OCI-LY1 (cell line): ENCODE data around the gene SYNPO2.

Experiments
- EZH2 ChIP-seq: fragments of 200-600 bp; sonication (generic), shearing (Covaris generic); IDR thresholded peaks from 2 replicates; pipeline ENCODE4 v1.8.0; 2017; ENCODE audit warnings: borderline replicate concordance, mixed run types, mild to moderate bottlenecking, antibody characterized with exemption, low read length, moderate library complexity, mixed read lengths
- TF ChIP-seq, protein P1 (sequence below): fragments of 200-600 bp; sonication (generic), shearing (Covaris generic); IDR thresholded peaks from 2 replicates; pipeline ENCODE4 v1.5.1; 2017; ENCODE audit warnings: mild to moderate bottlenecking, antibody characterized with exemption, low read length, moderate library complexity, mixed read lengths

- TF ChIP-seq, protein P1, sequence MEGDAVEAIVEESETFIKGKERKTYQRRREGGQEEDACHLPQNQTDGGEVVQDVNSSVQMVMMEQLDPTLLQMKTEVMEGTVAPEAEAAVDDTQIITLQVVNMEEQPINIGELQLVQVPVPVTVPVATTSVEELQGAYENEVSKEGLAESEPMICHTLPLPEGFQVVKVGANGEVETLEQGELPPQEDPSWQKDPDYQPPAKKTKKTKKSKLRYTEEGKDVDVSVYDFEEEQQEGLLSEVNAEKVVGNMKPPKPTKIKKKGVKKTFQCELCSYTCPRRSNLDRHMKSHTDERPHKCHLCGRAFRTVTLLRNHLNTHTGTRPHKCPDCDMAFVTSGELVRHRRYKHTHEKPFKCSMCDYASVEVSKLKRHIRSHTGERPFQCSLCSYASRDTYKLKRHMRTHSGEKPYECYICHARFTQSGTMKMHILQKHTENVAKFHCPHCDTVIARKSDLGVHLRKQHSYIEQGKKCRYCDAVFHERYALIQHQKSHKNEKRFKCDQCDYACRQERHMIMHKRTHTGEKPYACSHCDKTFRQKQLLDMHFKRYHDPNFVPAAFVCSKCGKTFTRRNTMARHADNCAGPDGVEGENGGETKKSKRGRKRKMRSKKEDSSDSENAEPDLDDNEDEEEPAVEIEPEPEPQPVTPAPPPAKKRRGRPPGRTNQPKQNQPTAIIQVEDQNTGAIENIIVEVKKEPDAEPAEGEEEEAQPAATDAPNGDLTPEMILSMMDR = no peak
- no peak for TF ChIP-seq EZH2
These were observed 120.1 kb downstream of the SYNPO2 start for GRCh38 chr4:119008761-119009160.
